HK-2 (cell line): ENCODE results near the gene AGMAT.
"Not testable (repeated sequence)": the region's sequence is repeated elsewhere in the genome, so short reads cannot be mapped to it uniquely, and the experiment has no call there.

Source experiments
- DNase-seq: peaks from one replicate; pipeline ENCODE4 v3.0.0-alpha.2; 2018; ENCODE audit not compliant: unreplicated experiment

Gene AGMAT

GRCh38 chr1:15610167-15610566, 25.3 kb upstream of the AGMAT start:
- no peak for DNase-seq

- DNase-seq: no peak
Observed at GRCh38 chr1:15609631-15610030, 24.8 kb upstream of the AGMAT start.

GRCh38 chr1:15605398-15606383, 20.8 kb upstream of the AGMAT start:
- no peak for DNase-seq

- DNase-seq: not testable (repeated sequence)
Observed at GRCh38 chr1:15604400-15604799, 19.5 kb upstream of the AGMAT start.

GRCh38 chr1:15603966-15604282, 19.1 kb upstream of the AGMAT start:
- not testable (repeated sequence) for DNase-seq

GRCh38 chr1:15603050-15603965, 18.5 kb upstream of the AGMAT start:
- DNase-seq: peak; percentile 96

GRCh38 chr1:15598436-15598835, 13.6 kb upstream of the AGMAT start:
- no peak for DNase-seq

- DNase-seq: no peak
Observed at GRCh38 chr1:15595809-15596617, 11.2 kb upstream of the AGMAT start.

- no peak for DNase-seq
Observed at GRCh38 chr1:15592285-15592684, 7.4 kb upstream of the AGMAT start.

- no peak for DNase-seq
Observed at GRCh38 chr1:15583016-15583706, 1.7 kb downstream of the AGMAT start.

- DNase-seq: no peak
Observed at GRCh38 chr1:15579683-15580047, 5.2 kb downstream of the AGMAT start.

GRCh38 chr1:15578921-15579682, 5.7 kb downstream of the AGMAT start:
- DNase-seq: no peak

GRCh38 chr1:15577691-15578090, 7.2 kb downstream of the AGMAT start:
- no peak for DNase-seq

- no peak for DNase-seq
Observed at GRCh38 chr1:15575549-15576150, 9.2 kb downstream of the AGMAT start.

- DNase-seq: peak; percentile 48
Observed at GRCh38 chr1:15574741-15575140, 10.1 kb downstream of the AGMAT start.

- DNase-seq: no peak
Observed at GRCh38 chr1:15573477-15573876, 11.4 kb downstream of the AGMAT start.

GRCh38 chr1:15571266-15571665, 13.6 kb downstream of the AGMAT start:
- DNase-seq: no peak

- DNase-seq: no peak
Observed at GRCh38 chr1:15570861-15571260, 14.0 kb downstream of the AGMAT start.

- DNase-seq: no peak
Observed at GRCh38 chr1:15568387-15569073, 16.3 kb downstream of the AGMAT start.
